Uterus (tissue), 4 donors: Measurements from ENCODE around the gene SHC1. TPM values are rescaled to one million over a fixed set of nuclear protein-coding genes. Genes with fewer than 3 reads are reported as not detected.

Source experiments
- DNase-seq, 2 donors: peaks; one replicate each; pipeline ENCODE4 v3.0.0-alpha.2; 2019 to 2020
- H3K27ac ChIP-seq, 2 donors: fragments of 200-600 bp; sonication (generic); 1 replicate in 1 of 2; 2 replicates in 1 of 2; pipeline ENCODE4 v1.5.1; 2016 to 2018
- H3K27me3 ChIP-seq, 2 donors: fragments of 200-600 bp; sonication (generic); one replicate each; pipeline ENCODE4 v1.5.1; 2018 to 2019; ENCODE audit warnings: control low read depth in 1 of 2
- H3K36me3 ChIP-seq, 2 donors: fragments of 200-600 bp; sonication (generic); one replicate each; pipeline ENCODE4 v1.5.1; 2019; ENCODE audit warnings: control low read depth in 1 of 2
- H3K4me1 ChIP-seq, 2 donors: fragments of 200-600 bp; sonication (generic); one replicate each; pipeline ENCODE4 v1.5.1; 2018 to 2019; ENCODE audit warnings: control low read depth in 1 of 2
- H3K4me3 ChIP-seq, 2 donors: fragments of 200-600 bp; sonication (generic); 1 replicate in 1 of 2; 2 replicates in 1 of 2; pipeline ENCODE4 v1.5.1; 2018 to 2019; ENCODE audit warnings: mild to moderate bottlenecking in 1 of 2
- H3K9me3 ChIP-seq, 2 donors: fragments of 200-600 bp; sonication (generic); one replicate each; pipeline ENCODE4 v1.5.1; 2019; ENCODE audit warnings: control low read depth in 1 of 2
- POLR2A ChIP-seq, 2 donors: fragments of 450-650 bp; IDR thresholded peaks; one replicate each; pipeline ENCODE4 v1.6.1; 2016; ENCODE audit warnings: antibody characterized with exemption in 2 of 2, mild to moderate bottlenecking in 1 of 2, moderate library complexity in 1 of 2
- intact Hi-C: fragments of 100-400 bp; cut with DNase I; formaldehyde crosslinking; loops from one replicate; pipeline ENCODE4 v1.15.1; 2023; ENCODE audit warnings: low total_unique reads
- total RNA-seq, 4 donors: library from RNA; depleted of rRNA in 3 of 4; stranded (reverse); fragments of >200 nt in 3 of 4; gene quantifications; one replicate each; pipeline versions ENCODE4 v1.1.0 to v1.2.4, GENCODE V29; 2014 to 2023
- TF ChIP-seq, protein P1 (sequence below), 4 experiments: fragments of 200-600 bp in 2 of 4; fragments of 450-650 bp in 2 of 4; sonication (generic) in 2 of 4; IDR thresholded peaks; one replicate each; pipeline ENCODE4 v1.5.1; 2016 to 2019; ENCODE audit warnings: antibody characterized with exemption in 4 of 4, mild to moderate bottlenecking in 2 of 4, moderate library complexity in 1 of 4
- donor health status: DM: yes; HTN: yes; CAD: no.

The SHC1 gene
- total RNA-seq, 4 donors from 2014 or later, result 93.5 to 149 (median 101) TPM

DNA sequence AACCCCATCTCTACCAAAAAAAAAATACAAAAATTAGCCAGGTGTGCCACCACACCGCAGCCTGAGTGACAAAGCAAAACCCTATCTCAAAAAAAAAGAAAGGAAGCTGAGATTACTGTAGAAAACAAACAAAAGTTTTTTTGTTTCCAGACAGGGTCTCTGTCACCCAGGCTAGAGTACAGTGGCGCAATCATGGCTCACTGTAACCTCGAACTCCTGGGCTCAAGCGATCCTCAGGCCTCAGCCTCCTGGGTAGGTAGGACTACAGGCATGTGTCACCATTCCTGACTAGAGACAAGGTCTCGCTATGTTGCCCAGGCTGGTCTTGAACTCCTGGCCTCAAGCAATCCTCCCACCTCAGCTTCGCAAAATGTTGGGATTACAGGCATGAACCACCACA lies 6.2 kb downstream of the SHC1 start:
- intact Hi-C loops, result loop anchor here (5.0 kb wide), 1 partner anchor 48 kb away; no protein-coding TSS in a partner anchor
- Histone ChIP-seq H3K36me3 (no peaks in the 10 kb centered on the region), H3K27ac (no peak overlapping the region), H3K27me3 (no peaks in the 10 kb centered on the region), H3K9me3 (no peaks in the 10 kb centered on the region), H3K4me1 (peaks cover 0 to 4% of the 10 kb centered on the region in 2 donors), H3K4me3 (no peak overlapping the region)
- TF ChIP-seq POLR2A (IDR thresholded peaks at IDR 0.05), result no peak
- TF ChIP-seq, protein P1, sequence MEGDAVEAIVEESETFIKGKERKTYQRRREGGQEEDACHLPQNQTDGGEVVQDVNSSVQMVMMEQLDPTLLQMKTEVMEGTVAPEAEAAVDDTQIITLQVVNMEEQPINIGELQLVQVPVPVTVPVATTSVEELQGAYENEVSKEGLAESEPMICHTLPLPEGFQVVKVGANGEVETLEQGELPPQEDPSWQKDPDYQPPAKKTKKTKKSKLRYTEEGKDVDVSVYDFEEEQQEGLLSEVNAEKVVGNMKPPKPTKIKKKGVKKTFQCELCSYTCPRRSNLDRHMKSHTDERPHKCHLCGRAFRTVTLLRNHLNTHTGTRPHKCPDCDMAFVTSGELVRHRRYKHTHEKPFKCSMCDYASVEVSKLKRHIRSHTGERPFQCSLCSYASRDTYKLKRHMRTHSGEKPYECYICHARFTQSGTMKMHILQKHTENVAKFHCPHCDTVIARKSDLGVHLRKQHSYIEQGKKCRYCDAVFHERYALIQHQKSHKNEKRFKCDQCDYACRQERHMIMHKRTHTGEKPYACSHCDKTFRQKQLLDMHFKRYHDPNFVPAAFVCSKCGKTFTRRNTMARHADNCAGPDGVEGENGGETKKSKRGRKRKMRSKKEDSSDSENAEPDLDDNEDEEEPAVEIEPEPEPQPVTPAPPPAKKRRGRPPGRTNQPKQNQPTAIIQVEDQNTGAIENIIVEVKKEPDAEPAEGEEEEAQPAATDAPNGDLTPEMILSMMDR (IDR thresholded peaks at IDR 0.05), result no peak
- no peak for DNase-seq

DNA sequence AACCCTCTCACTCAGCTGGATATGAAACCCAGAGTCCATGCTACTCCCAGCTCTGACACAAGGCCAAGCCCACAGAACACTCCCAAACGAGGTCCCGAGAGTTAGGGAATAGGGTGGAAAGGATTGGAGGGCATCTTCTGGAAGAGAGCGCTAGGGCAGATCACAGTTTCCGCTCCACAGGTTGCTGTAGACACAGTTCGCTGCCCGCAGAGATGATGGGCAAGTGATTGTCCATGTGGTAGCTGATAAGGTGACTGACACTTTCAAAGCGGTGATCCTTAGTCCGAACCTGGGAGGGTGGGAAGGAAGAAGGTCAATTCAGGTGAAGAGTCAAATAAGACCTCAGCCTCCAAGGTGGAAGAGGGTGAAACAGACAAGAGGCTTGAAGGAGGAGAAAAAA lies 6.9 kb downstream of the SHC1 start:
- Histone ChIP-seq H3K27ac (no peak overlapping the region), H3K36me3 (no peaks in the 10 kb centered on the region)
- no peak for DNase-seq

GRCh38 chr1:154962795-154963330 lies 7.7 kb downstream of the SHC1 start:
- Histone ChIP-seq H3K4me1 (peaks cover 0 to 4% of the 10 kb centered on the region in 2 donors), H3K36me3 (no peaks in the 10 kb centered on the region), H3K9me3 (no peaks in the 10 kb centered on the region), H3K27ac (peak overlapping the region; percentile 98), H3K27me3 (no peaks in the 10 kb centered on the region), H3K4me3 (peak overlapping the region; percentile 62 to 91)
- no peak for DNase-seq
- TF ChIP-seq, protein P1 (IDR thresholded peaks at IDR 0.05), result no peak
- no peak for TF ChIP-seq POLR2A (IDR thresholded peaks at IDR 0.05)
- intact Hi-C loops, result loop anchor here (5.0 kb wide), 1 partner anchor 49 kb away; no protein-coding TSS in a partner anchor

More for the DNA sequence above, 6.9 kb downstream of the SHC1 start:
- Histone ChIP-seq H3K27me3 (no peaks in the 10 kb centered on the region), H3K9me3 (no peaks in the 10 kb centered on the region), H3K4me1 (peaks cover 0 to 4% of the 10 kb centered on the region in 2 donors), H3K4me3 (no peak overlapping the region)
- no peak for TF ChIP-seq POLR2A (IDR thresholded peaks at IDR 0.05)
- TF ChIP-seq, protein P1 (IDR thresholded peaks at IDR 0.05), result no peak
- intact Hi-C loops, result loop anchor here (5.0 kb wide), 1 partner anchor 49 kb away; no protein-coding TSS in a partner anchor

GRCh38 chr1:154962156-154962749 lies 8.3 kb downstream of the SHC1 start:
- H3K27me3 ChIP-seq, result no peaks in the 10 kb centered on the region
- H3K4me1 ChIP-seq, result peaks cover 0 to 4% of the 10 kb centered on the region in 2 donors
- TF ChIP-seq, protein P1 (IDR thresholded peaks at IDR 0.05), result no peak
- TF ChIP-seq POLR2A (IDR thresholded peaks at IDR 0.05), result no peak
- no peak for DNase-seq
- no peaks in the 10 kb centered on the region for H3K9me3 ChIP-seq
- intact Hi-C loops, result loop anchor here (5.0 kb wide), 1 partner anchor 50 kb away; no protein-coding TSS in a partner anchor
- no peaks in the 10 kb centered on the region for H3K36me3 ChIP-seq
- H3K4me3 ChIP-seq, result peak overlapping the region; percentile 62 to 91
- peak overlapping the region; percentile 98 for H3K27ac ChIP-seq
